NCI-H2227 (cell line): ENCODE data around the gene NSUN4.
A peak's percentile ranks its signal among the peaks of the same experiment; 100 is the strongest.
"Not testable (repeated sequence)": the region's sequence is repeated elsewhere in the genome, so short reads cannot be mapped to it uniquely, and the experiment has no call there.

Experiments
- DNase-seq: peaks from one replicate; lab custom pipeline; 2025; ENCODE audit not compliant: unreplicated experiment; lab: John Stamatoyannopoulos, UW

Gene NSUN4

DNA sequence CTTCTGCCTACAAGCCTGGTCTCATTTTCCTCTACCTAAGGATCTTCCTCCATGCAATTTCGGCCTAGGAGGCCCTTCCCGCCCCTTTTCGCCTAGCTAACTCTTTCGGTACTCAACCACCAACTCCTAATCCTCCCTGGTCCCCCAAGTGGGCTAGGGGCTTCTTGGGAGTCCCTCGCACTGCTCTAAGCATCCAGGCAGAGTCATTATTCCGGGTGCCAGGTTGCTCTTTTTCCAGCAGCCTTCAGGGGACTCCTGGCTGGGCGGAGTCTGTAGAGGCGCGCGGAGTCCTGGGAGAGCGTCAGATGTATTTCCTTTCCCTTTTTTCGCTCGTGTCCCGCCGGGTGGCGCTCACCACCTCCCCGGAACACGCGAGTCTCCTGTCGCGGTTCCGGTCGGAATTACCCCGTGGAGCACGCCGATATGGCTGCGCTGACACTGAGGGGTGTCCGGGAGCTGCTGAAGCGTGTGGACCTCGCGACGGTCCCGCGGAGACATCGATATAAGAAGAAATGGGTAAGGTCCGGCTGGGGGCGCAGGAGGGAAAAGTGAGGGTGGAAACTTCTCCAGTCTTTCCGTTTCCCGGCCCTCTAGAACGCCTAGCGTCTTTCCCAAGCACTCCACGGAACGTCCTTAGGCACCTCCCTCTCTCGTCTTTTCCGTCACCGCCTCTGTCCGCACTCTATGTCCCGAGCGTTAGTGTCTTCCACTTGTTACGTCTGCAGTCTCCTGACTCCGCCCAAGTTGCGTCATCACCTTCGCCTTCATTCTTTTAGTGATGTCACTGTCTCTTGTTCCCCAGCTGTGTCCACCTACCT is at the start of gene NSUN4:
Gene NSUN4, plus strand, starts transcription at position 404 of the 818 bp plus-strand sequence. Its CDS starts 20 bp downstream, at position 424.
- DNase-seq, result peak; percentile 96

DNA sequence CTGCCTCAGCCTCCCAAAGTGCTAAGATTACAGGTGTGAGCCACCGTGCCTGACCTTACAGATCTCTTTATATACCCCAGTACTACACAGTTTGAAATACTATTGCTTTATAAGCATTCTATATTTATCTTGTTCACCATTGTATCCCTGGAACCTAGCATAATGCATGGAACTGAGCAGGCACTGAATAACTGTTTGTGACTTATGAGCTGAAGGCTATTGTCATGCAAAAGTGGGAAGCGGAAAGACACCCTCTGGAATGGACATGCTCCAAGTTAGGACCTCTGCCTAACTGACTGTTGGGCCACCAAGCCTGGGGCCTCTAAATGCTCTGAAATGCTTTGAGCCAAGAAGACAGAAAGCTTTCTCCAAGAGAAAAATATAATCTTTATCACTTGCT is 45.3 kb upstream of the NSUN4 start:
- no peak for DNase-seq

DNA sequence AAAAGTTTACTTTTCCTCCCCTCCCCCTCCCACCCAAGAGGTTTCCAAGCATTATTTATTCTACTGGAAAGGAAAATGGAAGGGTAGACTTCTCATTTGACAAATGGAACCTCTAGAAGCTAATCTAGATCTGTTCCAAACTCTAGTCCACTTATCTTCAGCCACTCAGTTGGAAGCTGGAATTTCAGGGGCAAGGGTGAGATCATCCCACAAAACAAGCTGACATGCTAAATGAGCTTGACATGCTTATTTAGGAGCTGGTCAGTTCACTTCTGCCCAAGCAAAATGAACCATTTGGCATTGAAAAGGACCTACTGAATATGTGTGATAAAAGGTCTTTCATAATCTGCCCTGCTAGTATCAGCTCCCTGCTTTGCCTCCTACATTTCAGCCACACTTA is 42.2 kb upstream of the NSUN4 start:
- DNase-seq, result no peak

DNA sequence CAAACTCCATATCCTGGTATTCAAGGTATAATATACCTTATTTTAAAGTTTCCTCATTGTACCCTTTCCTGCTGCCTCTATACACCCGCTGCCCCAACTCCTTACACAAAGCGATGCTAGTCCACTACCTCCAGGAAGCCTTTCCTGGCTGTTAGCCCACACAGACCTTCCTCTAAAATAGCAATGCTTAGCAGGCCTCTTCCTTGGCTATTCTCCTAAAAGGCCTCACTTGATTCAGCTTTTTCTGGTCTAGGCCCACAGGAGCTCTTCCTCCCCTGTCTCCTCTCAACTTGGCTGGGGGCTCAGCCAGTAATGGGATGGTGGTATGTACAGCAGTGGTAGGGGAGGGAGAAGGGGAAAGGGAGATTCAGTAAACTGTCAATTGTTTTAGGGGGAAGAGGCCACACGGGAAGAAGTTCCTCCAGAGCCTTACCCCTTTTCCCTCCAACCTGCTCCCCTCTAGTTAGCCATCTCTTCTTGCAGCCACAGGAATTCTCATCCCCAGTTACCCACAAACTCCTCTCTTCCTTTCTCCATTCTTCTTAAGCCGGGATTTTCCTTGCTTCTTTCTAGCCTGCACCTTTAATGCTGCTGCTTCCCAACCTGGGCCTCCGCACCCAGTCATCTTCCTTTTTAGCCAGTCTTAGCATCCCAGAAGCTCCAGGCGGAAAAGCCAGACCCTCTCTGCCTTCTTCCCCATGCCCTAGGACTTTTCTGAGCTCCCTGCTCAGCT is 39.8 kb upstream of the NSUN4 start:
- DNase-seq, result no peak

DNA sequence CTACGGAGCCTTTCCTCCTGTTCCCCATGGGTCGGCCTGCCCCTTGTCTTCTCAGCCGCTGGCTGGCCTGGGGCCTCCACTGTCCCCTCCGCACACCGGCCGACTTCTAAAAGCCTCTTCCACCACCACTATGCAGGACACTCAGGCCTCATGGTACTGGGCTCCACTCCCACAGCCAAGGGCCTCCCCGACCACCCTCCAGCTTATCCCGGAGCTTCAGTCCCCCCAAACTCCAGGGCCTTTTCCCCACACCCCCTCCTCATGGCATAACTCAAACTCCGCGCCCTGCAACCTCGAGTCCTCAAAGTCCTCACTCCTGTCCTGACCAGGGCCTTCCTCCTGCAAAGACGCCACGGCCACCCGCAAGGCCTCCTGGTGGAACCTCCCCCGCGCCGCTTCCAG is 39.2 kb upstream of the NSUN4 start:
- no peak for DNase-seq

DNA sequence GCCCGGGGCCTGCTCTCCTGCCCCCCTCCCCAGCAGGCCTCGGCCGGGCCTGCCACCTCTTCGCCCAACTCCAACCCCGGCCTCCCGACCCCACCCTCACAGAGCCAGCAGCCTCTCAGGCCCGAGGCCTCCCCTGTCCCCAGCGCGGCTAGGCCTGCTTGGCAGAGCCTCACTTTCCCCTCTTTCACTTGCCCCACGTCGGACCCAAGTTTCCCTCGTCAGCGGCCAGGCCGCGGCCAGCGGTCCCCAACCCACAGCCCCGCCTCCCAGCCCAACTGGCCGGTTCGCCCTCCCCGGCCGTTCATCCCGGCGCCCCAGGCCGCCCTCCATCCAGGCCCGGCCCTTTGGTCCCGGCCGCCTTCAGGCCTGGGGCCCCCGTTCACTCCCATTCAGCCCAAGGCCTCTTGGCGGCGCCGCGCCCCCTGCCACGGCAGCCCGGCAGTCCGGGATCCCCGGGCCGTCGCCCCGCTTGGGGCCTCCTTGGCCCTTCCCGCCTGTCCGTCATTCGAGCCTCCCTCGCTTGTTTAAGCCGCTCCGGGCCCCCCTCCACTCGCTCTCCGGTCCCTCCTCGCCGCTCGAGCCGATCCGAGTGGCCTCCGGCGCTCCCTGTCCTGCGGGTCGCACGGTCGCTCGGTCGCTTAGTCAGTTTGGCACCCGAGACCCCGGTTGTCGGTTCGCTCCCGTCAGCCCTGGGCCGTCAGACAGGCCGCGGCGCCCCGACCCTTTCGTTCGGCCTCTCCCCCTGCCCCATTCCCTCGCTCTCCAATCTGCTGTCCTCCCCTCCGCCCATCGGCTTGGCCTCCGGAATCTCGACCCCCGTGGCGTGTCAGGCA is 38.6 kb upstream of the NSUN4 start:
- DNase-seq, result peak; percentile 66

DNA sequence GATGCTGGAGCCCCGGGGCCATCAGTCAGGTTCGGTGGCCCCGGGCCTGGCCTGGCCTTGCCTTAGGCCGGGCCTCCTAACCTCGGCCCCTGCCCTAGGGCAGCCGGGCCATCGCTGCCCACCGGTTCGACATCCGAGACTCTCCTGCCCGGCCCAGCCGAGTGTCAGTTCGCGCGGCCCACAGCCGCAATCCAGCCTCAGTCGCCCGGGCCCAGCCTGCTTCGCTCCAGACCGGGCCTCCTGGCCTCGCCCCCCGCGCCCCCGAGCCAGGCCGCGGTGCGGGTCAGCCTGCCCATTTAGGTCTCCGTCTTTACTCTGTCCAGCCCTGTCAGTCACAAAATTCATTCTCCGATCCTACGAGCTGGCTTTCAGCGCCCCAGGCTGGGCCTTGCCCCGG is 38.0 kb upstream of the NSUN4 start:
- peak; percentile 67 for DNase-seq

DNA sequence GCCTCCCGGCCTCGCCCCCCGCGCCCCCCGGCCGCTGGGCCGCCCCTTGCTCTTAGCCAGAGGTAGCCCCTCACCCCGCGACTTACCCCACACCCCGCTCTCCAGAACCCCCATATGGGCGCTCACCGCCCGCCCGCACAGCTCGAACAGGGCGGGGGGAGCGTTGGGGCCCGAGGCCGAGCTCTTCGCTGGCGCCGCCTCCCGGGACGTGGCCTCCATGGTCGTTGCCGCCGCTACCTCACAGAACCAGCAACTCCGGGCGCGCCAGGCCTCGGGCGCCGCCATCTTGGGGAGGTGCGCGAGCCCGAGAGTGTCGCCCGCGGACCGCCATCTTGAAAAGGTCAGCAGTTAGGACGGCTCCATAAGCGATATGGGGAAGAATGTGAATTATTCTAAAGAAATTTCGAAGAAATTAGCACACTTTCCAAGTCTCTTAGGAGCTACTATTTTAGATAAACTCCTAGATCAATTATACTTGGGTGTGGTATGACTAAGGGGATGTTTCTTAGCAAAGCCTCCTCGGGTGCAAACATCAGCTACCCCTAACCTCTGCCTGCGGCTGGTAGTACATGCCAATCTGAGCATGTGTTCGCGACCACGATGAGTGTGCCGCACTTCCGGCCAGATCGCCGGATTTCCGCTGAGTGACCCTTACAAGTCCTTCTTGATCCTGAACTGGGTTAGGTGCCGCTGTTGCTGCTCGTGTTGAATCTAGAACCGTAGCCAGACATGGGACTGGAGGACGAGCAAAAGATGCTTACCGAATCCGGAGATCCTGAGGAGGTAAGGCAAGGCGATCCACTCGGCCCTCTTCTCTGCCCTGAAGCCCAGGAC is 37.4 kb upstream of the NSUN4 start, which contains the start of the genes LRRC41 and UQCRH:
Gene LRRC41, minus strand, starts transcription at position 579 of the 834 bp plus-strand sequence. Its CDS starts 294 bp downstream, at position 285.
Gene UQCRH, plus strand, starts transcription at position 661 of the 834 bp plus-strand sequence. Its CDS starts 69 bp downstream, at position 730.
- peak; percentile 97 for DNase-seq

DNA sequence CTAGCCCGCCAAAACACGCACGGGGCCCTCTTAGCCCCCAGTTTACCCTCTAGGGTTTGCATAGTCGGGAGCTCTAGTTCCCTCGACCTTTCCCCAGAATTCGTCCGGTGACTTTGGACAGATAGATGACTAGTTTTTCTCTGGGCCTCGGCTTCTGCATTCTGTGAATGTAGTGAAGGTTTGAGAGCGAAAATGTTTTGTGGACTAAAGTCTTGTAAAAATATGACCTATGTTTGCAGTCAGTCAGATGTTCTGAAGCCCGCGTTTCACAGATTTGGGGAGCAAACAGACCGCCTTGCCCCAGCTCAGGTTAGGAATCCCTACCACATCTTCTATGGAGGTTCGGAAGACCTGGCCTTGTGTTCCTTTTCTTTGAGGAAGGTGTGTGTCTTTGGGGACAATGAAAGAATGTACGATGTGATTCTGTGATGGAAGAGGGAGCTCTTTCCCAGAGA is 36.7 kb upstream of the NSUN4 start:
- DNase-seq, result no peak

DNA sequence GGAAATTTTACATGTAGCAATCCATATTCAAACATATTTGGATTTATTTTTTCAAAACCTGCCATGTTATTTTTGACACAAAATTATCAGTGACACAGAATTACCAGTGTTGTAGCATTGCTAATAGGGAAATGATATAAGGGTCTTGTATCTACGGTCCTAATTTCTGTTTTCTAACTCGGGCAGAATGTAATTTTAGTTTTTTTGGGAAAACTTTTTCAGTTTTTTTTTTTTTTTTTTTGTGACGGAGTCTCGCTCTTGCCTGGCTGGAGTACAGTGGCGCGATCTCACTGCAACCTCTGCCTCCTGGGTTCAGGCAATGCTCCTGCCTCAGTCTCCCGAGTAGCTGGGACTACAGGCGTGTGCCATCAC is 34.5 kb upstream of the NSUN4 start:
- no peak for DNase-seq

DNA sequence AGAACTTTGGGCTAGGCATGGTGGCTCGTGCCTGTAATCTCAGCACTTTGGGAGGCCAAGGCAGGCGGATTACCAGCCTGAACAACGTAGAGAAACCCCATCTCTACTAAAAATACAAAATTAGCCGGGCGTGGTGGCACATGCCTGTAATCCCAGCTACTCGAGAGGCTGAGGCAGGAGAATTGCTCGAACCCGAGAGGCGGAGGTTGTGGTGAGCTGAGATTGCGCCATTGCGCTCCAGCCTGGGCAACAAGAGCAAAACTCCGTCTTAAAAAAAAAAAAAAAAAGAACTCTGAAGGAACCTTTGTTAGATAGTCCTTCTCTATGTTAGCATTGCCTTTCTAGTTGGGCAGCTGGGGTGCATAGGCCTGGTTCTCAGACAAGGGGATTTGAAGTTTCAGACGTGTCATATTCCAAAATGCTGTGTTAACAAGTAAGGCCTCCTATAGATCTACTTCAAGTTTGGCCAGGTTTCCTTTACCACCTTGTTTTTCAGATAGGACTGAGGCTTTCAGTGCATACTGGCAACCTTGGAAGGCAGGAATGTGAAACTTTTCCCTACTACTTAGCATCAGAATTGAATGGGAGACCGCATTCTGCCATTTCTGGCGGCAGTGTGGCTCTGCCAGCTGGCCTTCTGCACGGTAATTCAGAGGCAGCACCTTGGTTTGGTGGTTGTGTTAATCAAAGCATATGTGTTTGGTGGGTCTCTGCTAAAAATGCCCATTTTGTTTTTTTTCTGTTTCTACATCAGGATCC is 31.0 kb upstream of the NSUN4 start:
- DNase-seq, result no peak

DNA sequence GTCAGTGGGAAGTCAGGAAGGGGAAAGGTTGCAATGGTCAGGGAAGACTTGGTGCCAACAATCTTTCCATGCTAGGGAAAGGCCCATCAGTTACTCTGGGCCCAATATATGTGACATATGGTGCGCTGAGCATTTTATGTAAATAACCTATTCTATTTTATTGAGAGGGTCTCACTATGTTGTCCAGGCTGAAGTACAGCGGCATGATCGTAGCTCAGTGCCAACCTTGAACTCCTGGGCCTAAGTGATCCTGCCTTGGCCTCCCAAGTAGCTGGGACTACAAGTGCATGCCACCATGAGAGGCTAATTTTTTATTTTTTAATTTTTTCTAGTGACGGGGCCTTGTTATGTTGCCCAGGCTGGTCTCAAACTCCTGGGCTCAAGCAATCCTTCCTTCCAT is 30.3 kb upstream of the NSUN4 start:
- no peak for DNase-seq

DNA sequence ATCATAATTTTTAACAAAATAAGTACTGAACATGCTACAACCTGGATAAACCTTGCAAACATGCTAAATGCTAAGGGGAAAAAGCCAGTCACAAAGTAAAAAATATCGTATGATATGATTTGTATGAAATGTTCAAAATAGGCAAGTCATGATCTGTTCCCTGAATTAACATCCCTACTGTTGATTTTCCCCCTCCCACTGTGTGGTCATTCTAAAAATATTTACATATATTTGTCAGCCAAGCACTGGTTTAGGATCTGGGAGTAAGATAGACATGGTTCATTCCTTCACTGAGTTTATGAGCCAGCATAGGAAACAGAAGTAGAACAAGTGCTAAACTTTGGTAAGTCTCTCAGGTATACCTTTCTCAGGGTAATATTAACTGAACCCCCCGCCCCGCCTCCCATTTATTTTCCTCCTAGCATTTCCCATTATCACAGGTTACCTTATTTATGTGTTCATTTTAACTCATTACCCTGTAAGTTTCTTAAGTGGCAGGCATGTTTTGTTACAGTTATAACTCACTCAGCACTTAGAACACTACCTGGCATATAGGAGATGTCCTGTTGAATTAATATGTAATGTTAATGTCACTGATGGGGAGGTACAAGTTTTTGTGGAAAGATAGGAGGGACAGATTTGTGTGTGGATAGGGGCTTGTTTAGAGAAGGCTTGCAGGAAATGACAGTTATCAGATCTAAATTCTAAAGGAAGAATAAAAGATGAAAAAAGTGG is 24.8 kb upstream of the NSUN4 start:
- no peak for DNase-seq

DNA sequence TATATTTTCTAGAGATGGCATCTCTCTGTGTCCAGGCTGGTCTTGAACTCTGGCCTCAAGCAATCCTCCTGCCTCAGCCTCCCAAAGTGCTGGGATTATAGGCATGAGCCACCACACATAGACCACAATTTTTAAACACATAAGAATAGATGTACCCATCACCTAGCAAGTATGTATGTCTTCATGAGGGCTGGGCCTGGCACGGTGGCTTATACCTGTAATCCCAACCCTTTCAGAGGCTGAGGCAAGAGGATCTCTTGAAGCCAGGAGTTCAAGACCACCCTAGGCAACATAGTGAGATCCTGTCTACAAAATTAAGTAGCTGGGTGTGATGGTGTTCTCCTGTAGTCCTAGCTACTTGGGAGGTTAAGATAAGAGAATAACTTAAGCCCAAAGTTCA is 23.3 kb upstream of the NSUN4 start:
- no peak for DNase-seq

DNA sequence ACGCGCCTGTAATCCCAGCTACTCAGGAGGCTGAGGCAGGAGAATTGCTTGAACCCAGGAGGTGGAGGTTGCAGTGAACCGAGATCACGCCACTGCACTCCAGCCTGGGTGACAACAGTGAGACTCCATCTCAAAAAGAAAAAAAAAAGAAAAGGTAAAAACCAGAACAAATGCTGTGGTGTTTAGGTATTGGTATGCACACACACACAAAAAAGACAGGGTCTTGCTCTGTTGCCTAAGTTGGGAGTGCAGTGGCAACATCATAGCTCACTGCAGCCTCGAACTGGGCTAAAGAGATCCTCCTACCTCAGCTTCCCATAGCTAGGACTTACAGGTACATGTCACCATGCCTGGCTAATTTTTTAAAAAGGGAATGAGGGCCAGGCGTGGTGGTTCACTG is 21.3 kb upstream of the NSUN4 start:
- DNase-seq, result not testable (repeated sequence)

DNA sequence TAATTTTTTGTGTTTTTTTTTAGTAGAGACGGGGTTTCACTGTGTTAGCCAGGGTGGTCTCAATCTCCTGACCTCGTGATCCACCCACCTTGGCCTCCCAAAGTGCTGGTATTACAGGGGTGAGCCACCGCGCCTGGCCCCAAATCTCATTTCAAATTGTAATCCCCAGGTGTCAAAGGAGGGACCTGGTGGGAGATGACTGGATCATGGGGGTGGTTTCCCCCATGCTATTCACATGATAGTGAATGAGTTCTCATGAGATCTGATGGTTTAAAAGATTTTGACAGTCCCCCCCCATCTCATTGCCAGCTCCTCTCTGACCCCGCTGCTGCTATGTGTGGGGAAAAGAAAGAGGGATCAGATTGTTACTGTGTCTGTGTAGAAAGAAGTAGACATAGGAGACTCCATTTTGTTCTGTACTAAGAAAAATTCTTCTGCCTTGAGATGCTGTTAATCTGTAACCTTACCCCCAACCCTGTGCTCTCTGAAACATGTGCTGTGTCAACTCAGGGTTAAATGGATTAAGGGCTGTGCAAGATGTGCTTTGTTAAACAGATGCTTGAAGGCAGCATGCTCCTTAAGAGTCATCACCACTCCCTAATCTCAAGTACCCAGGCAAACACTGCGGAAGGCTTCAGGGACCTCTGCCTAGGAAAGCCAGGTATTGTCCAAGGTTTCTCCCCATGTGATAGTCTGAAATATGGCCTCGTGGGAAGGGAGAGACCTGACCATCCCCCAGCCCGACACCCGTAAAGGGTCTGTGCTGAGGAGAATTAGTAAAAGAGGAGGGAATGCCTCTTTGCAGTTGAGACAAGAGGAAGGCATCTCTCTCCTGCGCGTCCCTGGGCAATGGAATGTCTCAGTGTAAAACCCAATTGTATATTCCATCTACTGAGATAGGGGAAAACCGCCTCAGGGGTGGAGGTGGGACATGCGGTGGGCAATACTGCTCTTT is 20.4 kb upstream of the NSUN4 start:
- DNase-seq, result not testable (repeated sequence)

DNA sequence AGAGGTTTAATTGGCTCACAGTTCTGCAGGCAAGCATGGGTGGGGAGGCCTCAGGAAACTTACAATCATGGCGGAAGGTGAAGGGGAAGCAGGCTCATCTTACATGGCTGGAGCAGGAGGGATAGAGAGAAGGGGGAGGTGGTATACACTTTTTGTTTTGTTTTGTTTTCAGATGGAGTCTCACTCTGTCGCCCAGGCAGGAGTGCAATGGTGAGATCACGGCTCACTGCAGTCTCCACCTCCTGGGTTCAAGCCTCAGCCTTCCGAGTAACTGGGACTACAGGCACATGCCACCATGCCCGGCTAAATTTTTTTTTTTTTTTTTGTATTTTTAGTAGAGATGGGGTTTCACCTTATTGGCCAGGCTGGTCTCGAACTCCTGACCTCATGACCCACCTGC is 18.4 kb upstream of the NSUN4 start:
- DNase-seq, result not testable (repeated sequence)
